Right atrium auricular region (tissue), 2 donors: ENCODE data around the gene CD9. TPM values are rescaled to one million over a fixed set of nuclear protein-coding genes. Genes with fewer than 3 reads are reported as not detected.

Source experiments
- DNase-seq: peaks from one replicate; pipeline ENCODE4 v3.0.0-alpha.2; 2019; ENCODE audit warnings: low spot score
- H3K27ac ChIP-seq, 2 donors: fragments of 200-600 bp; sonication (generic); 1 replicate in 1 of 2; 2 replicates in 1 of 2; pipeline ENCODE4 v1.5.1; 2016 to 2019
- H3K27me3 ChIP-seq, 2 donors: fragments of 200-600 bp; sonication (generic); one replicate each; pipeline versions ENCODE4 v1.5.1 to v1.6.0; 2017 to 2019
- H3K36me3 ChIP-seq: fragments of 200-600 bp; sonication (generic); one replicate; pipeline ENCODE4 v1.5.1; 2016
- H3K4me1 ChIP-seq, 2 donors: fragments of 200-600 bp; sonication (generic); one replicate each; pipeline versions ENCODE4 v1.5.1 to v1.6.0; 2017 to 2019
- H3K4me3 ChIP-seq, 2 donors: fragments of 200-600 bp; sonication (generic); 1 replicate in 1 of 2; 2 replicates in 1 of 2; pipeline ENCODE4 v1.5.1; 2017 to 2019; ENCODE audit warnings: mild to moderate bottlenecking in 1 of 2, moderate library complexity in 1 of 2
- H3K9me3 ChIP-seq, 2 donors: fragments of 200-600 bp; sonication (generic); one replicate each; pipeline ENCODE4 v1.5.1; 2019
- CTCF ChIP-seq, 2 donors: fragments of 200-600 bp; sonication (generic); IDR thresholded peaks; one replicate each; pipeline ENCODE4 v1.5.1; 2019; ENCODE audit warnings: antibody characterized with exemption in 2 of 2
- total RNA-seq, 2 donors: library from RNA; depleted of rRNA; stranded (reverse); fragments of >200 nt; gene quantifications; one replicate each; pipeline ENCODE4 v1.1.0, GENCODE V29; 2016

CD9 gene
- total RNA-seq, 2 donors from 2014 or later: 126 to 230 TPM

GRCh38 chr12:6285532-6286306 lies 85.5 kb downstream of the CD9 start:
- H3K27ac ChIP-seq: no peak overlapping the region
- H3K4me3 ChIP-seq: no peak overlapping the region
- H3K36me3 ChIP-seq: no peaks in the 10 kb centered on the region
- DNase-seq: no peak
- no peaks in the 10 kb centered on the region for H3K4me1 ChIP-seq
- H3K9me3 ChIP-seq: no peaks in the 10 kb centered on the region
- no peak for TF ChIP-seq CTCF (IDR thresholded peaks at IDR 0.05)
- H3K27me3 ChIP-seq: no peaks in the 10 kb centered on the region

Other genes with a start within 250 kb of the CD9 start
- 100 to 1,000 TPM; 189 to 331 TPM for gene VWF, start 75.7 kb upstream of the CD9 start, total RNA-seq
- gene PLEKHG6, start 110.3 kb downstream of the CD9 start, total RNA-seq: under 1 TPM in 1 of 2 donors, not detected in 1; 0.51 TPM
- gene TNFRSF1A, start 141.7 kb downstream of the CD9 start, total RNA-seq: 100 to 1,000 TPM in 1 of 2 donors, 10 to 100 TPM in 1; 62.9 to 176 TPM
- gene SCNN1A, start 175.2 kb downstream of the CD9 start, total RNA-seq: 10 to 100 TPM in 1 of 2 donors, 1 to 10 TPM in 1; 2.7 to 18.7 TPM
- 10 to 100 TPM; 63.6 to 72.1 TPM for gene LTBR, start 183.8 kb downstream of the CD9 start, total RNA-seq
- 1 to 10 TPM in 1 of 2 donors, not detected in 1; 1.1 TPM for gene CD27, start 244.6 kb downstream of the CD9 start, total RNA-seq